CD14-positive monocyte (primary cell): ENCODE measurements around the gene TRABD. TPM values are rescaled to one million over a fixed set of nuclear protein-coding genes. Genes with fewer than 3 reads are reported as not detected.

Experiments
- DNase-seq, 3 donors: peaks; one replicate each; pipeline ENCODE4 v3.0.0-alpha.2; 2011 to 2022
- H2AFZ ChIP-seq: 2 replicates; pipeline ENCODE4 v1.6.0; 2012; ENCODE audit warnings: mild to moderate bottlenecking, low read depth, low read length, inconsistent platforms; ENCODE audit not compliant: insufficient read depth, poor library complexity, severe bottlenecking
- H3K27ac ChIP-seq, 2 donors: 1 replicate in 1 of 2; 2 replicates in 1 of 2; pipeline ENCODE4 v1.5.1; 2012 to 2013; ENCODE audit warnings: low read length in 2 of 2, control low read depth in 1 of 2, inconsistent platforms in 1 of 2, low read depth in 1 of 2, mild to moderate bottlenecking in 1 of 2
- H3K27me3 ChIP-seq, 2 donors: one replicate each; pipeline versions ENCODE4 v1.6.0 to v1.6.1; 2011 to 2013; ENCODE audit warnings: low read length in 2 of 2; ENCODE audit not compliant: control insufficient read depth in 2 of 2, insufficient read depth in 2 of 2
- H3K36me3 ChIP-seq, 2 donors: replicated peaks in 1 of 2; 1 replicate in 1 of 2; 2 replicates in 1 of 2; pipeline versions ENCODE4 v1.5.1 to v1.6.1; 2012 to 2013; ENCODE audit warnings: low read length in 2 of 2, control low read depth in 1 of 2, inconsistent platforms in 1 of 2, mild to moderate bottlenecking in 1 of 2; ENCODE audit not compliant: insufficient read depth in 2 of 2, control insufficient read depth in 1 of 2
- H3K4me1 ChIP-seq, 2 donors: 1 replicate in 1 of 2; 2 replicates in 1 of 2; pipeline versions ENCODE4 v1.5.1 to v1.6.1; 2012 to 2013; ENCODE audit warnings: low read length in 2 of 2, control low read depth in 1 of 2, inconsistent platforms in 1 of 2, mild to moderate bottlenecking in 1 of 2, moderate library complexity in 1 of 2; ENCODE audit not compliant: insufficient read depth in 2 of 2, control insufficient read depth in 1 of 2
- H3K4me2 ChIP-seq: replicated peaks from 2 replicates; pipeline ENCODE3; 2012; ENCODE audit warnings: low read length, moderate library complexity, mild to moderate bottlenecking; ENCODE audit not compliant: poor library complexity, severe bottlenecking; ENCODE audit errors: extremely low read depth
- H3K4me3 ChIP-seq, 3 experiments: fragments of 200-600 bp in 1 of 3; sonication (generic) in 1 of 3; replicated peaks in 1 of 3; 1 replicate in 2 of 3; 2 replicates in 1 of 3; pipeline ENCODE4 v1.5.1; 2011 to 2013; ENCODE audit warnings: low read length in 3 of 3, mild to moderate bottlenecking in 3 of 3, control low read depth in 2 of 3, low read depth in 2 of 3, inconsistent platforms in 1 of 3, moderate library complexity in 1 of 3
- H3K79me2 ChIP-seq: 2 replicates; pipeline ENCODE4 v1.6.0; 2012; ENCODE audit warnings: mild to moderate bottlenecking, control low read depth, inconsistent platforms, low read length, moderate library complexity; ENCODE audit not compliant: insufficient read depth
- H3K9ac ChIP-seq: 2 replicates; pipeline ENCODE4 v1.6.0; 2017; ENCODE audit warnings: low read length, mild to moderate bottlenecking; ENCODE audit not compliant: insufficient read depth, poor library complexity, severe bottlenecking
- H3K9me3 ChIP-seq, 2 donors: replicated peaks in 1 of 2; 1 replicate in 1 of 2; 2 replicates in 1 of 2; pipeline versions ENCODE4 v1.5.1 to v1.6.1; 2012 to 2013; ENCODE audit warnings: low read length in 2 of 2, control low read depth in 1 of 2; ENCODE audit not compliant: control insufficient read depth in 1 of 2, insufficient read depth in 1 of 2
- H4K20me1 ChIP-seq: 2 replicates; pipeline ENCODE4 v1.6.0; 2012; ENCODE audit warnings: mild to moderate bottlenecking, low read length, control low read depth, moderate library complexity; ENCODE audit not compliant: insufficient read depth
- H3K27ac Mint-ChIP-seq, 7 donors: one replicate each; pipeline ENCODE4 v1.8.0; 2020; ENCODE audit warnings: mild to moderate bottlenecking in 7 of 7, mixed read lengths in 7 of 7, moderate library complexity in 6 of 7, inconsistent platforms in 2 of 7
- H3K27me3 Mint-ChIP-seq, 3 donors: one replicate each; pipeline ENCODE4 v1.8.0; 2021 to 2022; ENCODE audit warnings: low read depth in 3 of 3, mild to moderate bottlenecking in 3 of 3, mixed read lengths in 3 of 3, moderate library complexity in 3 of 3, inconsistent platforms in 1 of 3
- H3K36me3 Mint-ChIP-seq, 2 donors: one replicate each; pipeline ENCODE4 v1.8.0; 2020; ENCODE audit warnings: mixed read lengths in 2 of 2, inconsistent platforms in 1 of 2, mild to moderate bottlenecking in 1 of 2
- H3K4me1 Mint-ChIP-seq: one replicate; pipeline ENCODE4 v1.8.0; 2020; ENCODE audit warnings: mild to moderate bottlenecking, mixed read lengths
- H3K4me3 Mint-ChIP-seq, 2 donors: one replicate each; pipeline ENCODE4 v1.8.0; 2020; ENCODE audit warnings: mild to moderate bottlenecking in 2 of 2, mixed read lengths in 2 of 2, moderate library complexity in 1 of 2
- H3K9me3 Mint-ChIP-seq, 7 donors: one replicate each; pipeline ENCODE4 v1.8.0; 2020 to 2022; ENCODE audit warnings: mixed read lengths in 7 of 7, mild to moderate bottlenecking in 6 of 7, moderate library complexity in 6 of 7, inconsistent platforms in 2 of 7
- WGBS: methylation state at CpG from one replicate; pipeline ENCODE4 v1.1.5; 2013; ENCODE audit warnings: missing lambda C conversion rate; ENCODE audit not compliant: insufficient coverage; 5-methylcytosine and 5-hydroxymethylcytosine counted together
- intact Hi-C, 2 donors: fragments of 100-400 bp; cut with micrococcal nuclease; formaldehyde crosslinking; loops; one replicate each; pipeline versions ENCODE4 v1.15.0 to v1.15.1; 2023
- polyA plus RNA-seq, 3 donors: library from polyadenylated mRNA; depleted of rRNA in 1 of 3; unstranded in 2 of 3; stranded (reverse) in 1 of 3; fragments of 300-500 nt in 2 of 3; fragments of >200 nt in 1 of 3; fragmentation: Illumina TruSeq in 2 of 3; gene quantifications; 1 replicate in 2 of 3; 2 replicates in 1 of 3; pipeline ENCODE4 v1.2.3, GENCODE V29; 2012 to 2021
- TF ChIP-seq, protein P1 (sequence below): fragments of 200-600 bp; IDR thresholded peaks from one replicate; pipeline ENCODE4 v1.8.0; 2022; ENCODE audit warnings: antibody characterized with exemption, mild to moderate bottlenecking

TRABD gene
- polyA plus RNA-seq, 3 donors: 34.5 to 240 (median 39.3) TPM

DNA sequence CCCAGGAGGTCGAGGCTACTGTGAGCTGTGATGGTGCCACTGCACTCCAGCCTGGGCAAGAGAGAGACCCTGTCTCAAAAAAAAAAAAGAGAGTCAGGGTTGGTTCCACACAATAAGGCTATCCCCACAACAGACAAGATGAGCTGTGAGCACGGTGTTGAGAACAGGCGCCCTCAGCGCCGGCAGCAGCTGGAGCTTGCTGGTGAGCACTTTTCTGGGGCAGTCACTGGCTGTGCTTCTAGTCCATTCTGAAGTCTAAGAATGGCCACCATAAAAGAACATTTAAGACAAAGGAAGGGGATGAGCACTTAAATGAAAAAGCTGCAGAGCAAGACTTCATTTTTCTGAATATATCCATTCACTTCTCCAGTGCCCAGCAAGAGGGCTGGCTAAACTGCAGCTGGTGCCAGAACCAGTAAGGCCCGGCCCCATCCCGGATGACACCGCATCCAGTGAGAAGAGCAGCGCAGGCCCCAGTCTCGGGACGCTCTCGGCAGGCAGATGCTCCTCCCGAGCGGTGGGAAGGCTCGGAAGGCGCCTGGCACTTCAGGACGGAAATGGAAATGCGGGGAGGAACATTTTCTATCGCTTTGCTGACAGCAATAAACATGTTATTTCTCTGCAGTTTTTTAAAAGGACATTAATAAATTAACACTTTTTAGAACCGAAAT lies 46.9 kb downstream of the TRABD start:
- H3K4me1 Mint-ChIP-seq: no peaks in the 10 kb centered on the region
- H3K27ac ChIP-seq: no peak overlapping the region
- H3K9me3 Mint-ChIP-seq: peaks cover 0 to 6% (median 0%) of the 10 kb centered on the region in 7 donors
- no peak overlapping the region for H3K4me3 ChIP-seq
- H3K79me2 ChIP-seq: peaks cover 25% of the 10 kb centered on the region
- TF ChIP-seq, protein P1, sequence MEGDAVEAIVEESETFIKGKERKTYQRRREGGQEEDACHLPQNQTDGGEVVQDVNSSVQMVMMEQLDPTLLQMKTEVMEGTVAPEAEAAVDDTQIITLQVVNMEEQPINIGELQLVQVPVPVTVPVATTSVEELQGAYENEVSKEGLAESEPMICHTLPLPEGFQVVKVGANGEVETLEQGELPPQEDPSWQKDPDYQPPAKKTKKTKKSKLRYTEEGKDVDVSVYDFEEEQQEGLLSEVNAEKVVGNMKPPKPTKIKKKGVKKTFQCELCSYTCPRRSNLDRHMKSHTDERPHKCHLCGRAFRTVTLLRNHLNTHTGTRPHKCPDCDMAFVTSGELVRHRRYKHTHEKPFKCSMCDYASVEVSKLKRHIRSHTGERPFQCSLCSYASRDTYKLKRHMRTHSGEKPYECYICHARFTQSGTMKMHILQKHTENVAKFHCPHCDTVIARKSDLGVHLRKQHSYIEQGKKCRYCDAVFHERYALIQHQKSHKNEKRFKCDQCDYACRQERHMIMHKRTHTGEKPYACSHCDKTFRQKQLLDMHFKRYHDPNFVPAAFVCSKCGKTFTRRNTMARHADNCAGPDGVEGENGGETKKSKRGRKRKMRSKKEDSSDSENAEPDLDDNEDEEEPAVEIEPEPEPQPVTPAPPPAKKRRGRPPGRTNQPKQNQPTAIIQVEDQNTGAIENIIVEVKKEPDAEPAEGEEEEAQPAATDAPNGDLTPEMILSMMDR: no peak
- H3K4me1 ChIP-seq: no peaks in the 10 kb centered on the region
- H4K20me1 ChIP-seq: peaks cover 26% of the 10 kb centered on the region
- DNase-seq: no peak
- no peak overlapping the region for H3K4me2 ChIP-seq
- H3K9ac ChIP-seq: no peak overlapping the region
- H2AFZ ChIP-seq: no peak overlapping the region
- intact Hi-C loops: no loop called here
- WGBS: 98% methylated on average over 17 of the region's 20 CpGs
- H3K36me3 Mint-ChIP-seq: peaks cover 50 to 92% of the 10 kb centered on the region in 2 donors
- peaks cover 45 to 58% of the 10 kb centered on the region in 2 donors for H3K36me3 ChIP-seq
- no peak overlapping the region for H3K4me3 Mint-ChIP-seq
- H3K27me3 ChIP-seq: no peaks in the 10 kb centered on the region
- no peak overlapping the region for H3K27ac Mint-ChIP-seq
- no peaks in the 10 kb centered on the region for H3K9me3 ChIP-seq
- H3K27me3 Mint-ChIP-seq: peaks cover 0 to 2% (median 0%) of the 10 kb centered on the region in 3 donors

DNA sequence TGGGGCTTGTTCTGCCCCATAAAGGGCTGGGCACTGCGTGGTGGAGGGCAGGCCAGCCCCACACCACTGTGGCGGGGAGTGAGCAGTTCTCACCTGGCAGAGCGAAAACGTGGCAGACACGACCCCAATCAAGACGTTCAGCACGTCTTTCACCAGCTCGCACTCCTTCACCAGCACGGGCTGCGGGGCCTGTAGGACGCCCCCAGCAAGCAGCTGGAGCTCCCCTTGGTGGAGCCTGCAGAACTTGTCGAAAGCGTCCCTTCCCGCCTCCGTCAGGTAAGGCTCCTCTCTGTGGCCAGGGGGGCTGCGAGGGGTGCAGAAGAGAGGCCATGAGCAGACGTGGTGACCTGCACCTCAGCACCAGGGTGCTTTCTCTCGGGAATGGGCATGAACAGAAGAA lies 47.5 kb downstream of the TRABD start:
- peaks cover 3% of the 10 kb centered on the region for H3K4me1 Mint-ChIP-seq
- Histone ChIP-seq H4K20me1 (peaks cover 29% of the 10 kb centered on the region), H3K4me1 (no peaks in the 10 kb centered on the region), H3K9me3 (no peaks in the 10 kb centered on the region), H3K79me2 (peaks cover 25% of the 10 kb centered on the region), H2AFZ (no peak overlapping the region), H3K9ac (no peak overlapping the region), H3K4me3 (no peak overlapping the region), H3K36me3 (peaks cover 41 to 54% of the 10 kb centered on the region in 2 donors), H3K4me2 (no peak overlapping the region), H3K27me3 (no peaks in the 10 kb centered on the region), H3K27ac (no peak overlapping the region)
- peaks cover 0 to 6% (median 0%) of the 10 kb centered on the region in 7 donors for H3K9me3 Mint-ChIP-seq
- 93% methylated on average over 15 of the region's 18 CpGs for WGBS
- H3K27ac Mint-ChIP-seq: no peak overlapping the region
- DNase-seq: no peak
- intact Hi-C loops: no loop called here
- H3K36me3 Mint-ChIP-seq: peaks cover 55 to 94% of the 10 kb centered on the region in 2 donors
- H3K4me3 Mint-ChIP-seq: no peak overlapping the region
- TF ChIP-seq, protein P1: no peak
- peaks cover 0 to 2% (median 0%) of the 10 kb centered on the region in 3 donors for H3K27me3 Mint-ChIP-seq
